ENCODE results near the gene SPDEF.

SPDEF gene

GRCh38 chr6:34535199-34535598 is 20.9 kb downstream of the SPDEF start:
- intact Hi-C loops (cut with DNase I): no loop called here
- no peak for DNase-seq

- no peak for DNase-seq
- intact Hi-C loops (cut with DNase I): no loop called here
Observed at GRCh38 chr6:34534656-34535055, 21.5 kb downstream of the SPDEF start.

GRCh38 chr6:34534146-34534545 is 22.0 kb downstream of the SPDEF start:
- no peak for DNase-seq
- intact Hi-C loops (cut with DNase I): no loop called here

GRCh38 chr6:34532230-34532629 is 23.9 kb downstream of the SPDEF start:
- DNase-seq: no peak
- intact Hi-C loops (cut with DNase I): no loop called here

- peak; percentile 24 to 95 (median 78) for DNase-seq
- intact Hi-C loops (cut with DNase I): no loop called here
Observed at GRCh38 chr6:34531580-34532201, 24.4 kb downstream of the SPDEF start.

GRCh38 chr6:34530753-34531365 is 25.3 kb downstream of the SPDEF start:
- intact Hi-C loops (cut with DNase I): no loop called here

GRCh38 chr6:34529665-34530327 is 26.3 kb downstream of the SPDEF start:
- intact Hi-C loops (cut with DNase I): no loop called here
- peak in 16 of 42 donors; percentile 13 to 62 (median 48) for DNase-seq

More at GRCh38 chr6:34530753-34531365, 25.3 kb downstream of the SPDEF start:
- no peak for DNase-seq

GRCh38 chr6:34528996-34529664 is 27.0 kb downstream of the SPDEF start:
- no peak for DNase-seq
- intact Hi-C loops (cut with DNase I): no loop called here

GRCh38 chr6:34527751-34528670 is 28.1 kb downstream of the SPDEF start:
- intact Hi-C loops (cut with DNase I): no loop called here
- no peak for DNase-seq

GRCh38 chr6:34526992-34527728 is 29.0 kb downstream of the SPDEF start:
- intact Hi-C loops (cut with DNase I): no loop called here
- DNase-seq: peak; percentile 81 to 97 (median 94)

GRCh38 chr6:34526241-34526972 is 29.7 kb downstream of the SPDEF start:
- no peak for DNase-seq
- intact Hi-C loops (cut with DNase I): no loop called here

GRCh38 chr6:34525431-34526175 is 30.5 kb downstream of the SPDEF start:
- intact Hi-C loops (cut with DNase I): no loop called here
- no peak for DNase-seq

GRCh38 chr6:34524971-34525370 is 31.2 kb downstream of the SPDEF start:
- intact Hi-C loops (cut with DNase I): no loop called here
- DNase-seq: no peak

GRCh38 chr6:34524499-34524898 is 31.6 kb downstream of the SPDEF start:
- intact Hi-C loops (cut with DNase I): no loop called here
- peak in 1 of 42 donors; percentile 10 for DNase-seq

GRCh38 chr6:34523441-34524206 is 32.5 kb downstream of the SPDEF start:
- intact Hi-C loops (cut with DNase I): no loop called here
- no peak for DNase-seq

- DNase-seq: no peak
- intact Hi-C loops (cut with DNase I): no loop called here
Observed at GRCh38 chr6:34522761-34523160, 33.4 kb downstream of the SPDEF start.
